HG02759 (cell line): Measurements from ENCODE around the gene MZB1.
A peak's percentile ranks its signal among the peaks of the same experiment; 100 is the strongest.
"Not testable (repeated sequence)": the region's sequence is repeated elsewhere in the genome, so short reads cannot be mapped to it uniquely, and the experiment has no call there.

Experiments used
- ATAC-seq: cut with Tn5 transposase; IDR thresholded peaks from one replicate; pipeline ENCODE4 v1.9.1; 2021; ENCODE audit warnings: mild to moderate bottlenecking, moderate library complexity; ENCODE audit not compliant: unreplicated experiment

MZB1 gene

GRCh38 chr5:139410993-139411828 lies 21.5 kb upstream of the MZB1 start:
- ATAC-seq: no peak

DNA sequence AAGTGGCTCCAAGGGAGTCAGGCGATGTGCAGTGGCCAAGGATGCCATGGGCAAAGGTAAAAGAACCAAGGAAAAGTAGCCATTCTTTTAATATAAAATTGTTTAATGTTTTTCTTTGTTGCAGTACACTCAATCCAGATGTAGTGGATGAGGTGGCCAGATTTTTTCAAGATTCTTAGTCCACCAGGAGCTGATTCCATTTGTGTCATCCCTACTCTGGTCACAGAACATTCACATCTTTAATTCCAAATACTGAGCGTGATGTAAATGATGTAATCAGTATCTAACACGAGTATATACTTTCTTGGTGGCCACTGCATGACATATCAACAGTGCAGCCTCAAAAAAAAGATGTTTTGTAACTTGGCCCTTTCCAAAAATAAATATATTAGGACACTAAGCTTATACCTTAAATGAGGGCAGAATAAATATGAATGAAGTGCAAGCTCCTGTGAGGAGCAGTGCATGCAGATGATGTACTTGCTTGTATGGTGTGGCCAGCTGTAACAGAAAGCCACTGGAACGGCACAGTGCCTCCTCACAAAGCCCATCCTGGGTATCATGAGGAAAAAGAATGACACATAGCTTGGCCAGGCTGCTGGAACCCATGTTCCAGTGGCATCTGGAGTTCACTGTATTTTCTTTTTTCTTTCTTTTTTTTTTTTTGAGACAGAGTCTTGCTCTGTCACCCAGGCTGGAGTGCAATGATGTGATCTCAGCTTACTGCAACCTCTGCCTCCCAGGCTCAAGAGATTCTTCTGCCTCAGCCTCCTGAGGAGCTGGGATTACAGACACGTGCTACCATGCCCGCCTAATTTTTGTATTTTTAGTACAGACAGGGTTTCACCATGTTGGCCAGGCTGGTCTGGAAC lies 20.6 kb upstream of the MZB1 start:
- no peak for ATAC-seq

DNA sequence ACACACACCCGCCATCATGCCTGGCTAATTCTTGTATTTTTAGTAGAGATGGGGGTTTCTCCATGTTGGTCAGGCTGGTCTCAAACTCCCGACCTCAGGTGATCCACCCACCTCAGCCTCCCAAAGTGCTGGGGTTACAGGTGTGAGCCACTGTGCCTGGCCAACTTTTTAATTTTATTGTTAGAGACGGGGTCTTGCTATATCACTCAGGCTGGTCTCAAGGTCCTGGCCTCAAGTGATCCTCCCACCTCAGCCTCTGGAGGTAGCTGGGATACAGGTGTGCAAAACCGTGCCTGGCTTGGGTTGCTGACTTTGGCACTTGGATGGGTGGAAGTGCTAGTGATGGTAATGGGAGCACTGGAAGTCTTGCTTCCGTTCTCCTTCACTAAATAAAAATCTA lies 19.4 kb upstream of the MZB1 start:
- not testable (repeated sequence) for ATAC-seq

GRCh38 chr5:139408191-139408590 lies 18.5 kb upstream of the MZB1 start:
- no peak for ATAC-seq

GRCh38 chr5:139407517-139407916 lies 17.8 kb upstream of the MZB1 start:
- no peak for ATAC-seq

- no peak for ATAC-seq
Measured at GRCh38 chr5:139406963-139407362, 17.2 kb upstream of the MZB1 start.

GRCh38 chr5:139404484-139404840 lies 14.7 kb upstream of the MZB1 start:
- ATAC-seq: no peak

GRCh38 chr5:139403787-139404483 lies 14.2 kb upstream of the MZB1 start, which contains the start of gene SPATA24:
TSS of gene SPATA24 (minus strand) at chr5:139404089. CDS start at chr5:139404060, 29 bp downstream.
- peak; percentile 80 for ATAC-seq

DNA sequence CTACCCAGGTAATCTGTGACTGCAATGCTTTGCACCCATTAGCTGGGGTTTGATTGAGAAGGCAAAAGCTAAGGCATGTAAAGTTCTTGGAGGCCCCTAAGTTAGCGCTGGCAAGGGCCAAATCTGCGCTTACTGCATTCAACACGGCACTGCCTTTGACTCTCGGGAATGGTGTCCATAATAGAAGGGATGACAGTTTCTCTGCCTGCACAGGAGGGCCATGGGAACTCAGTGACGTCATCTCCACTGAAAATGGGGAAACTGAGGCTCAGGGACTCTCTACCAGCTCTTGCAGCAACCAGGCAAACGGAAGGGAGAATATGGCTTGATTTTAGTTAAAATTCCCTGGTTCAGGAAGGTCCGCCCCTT lies 13.7 kb upstream of the MZB1 start:
- no peak for ATAC-seq

- no peak for ATAC-seq
Measured at GRCh38 chr5:139402561-139403158, 12.9 kb upstream of the MZB1 start.

DNA sequence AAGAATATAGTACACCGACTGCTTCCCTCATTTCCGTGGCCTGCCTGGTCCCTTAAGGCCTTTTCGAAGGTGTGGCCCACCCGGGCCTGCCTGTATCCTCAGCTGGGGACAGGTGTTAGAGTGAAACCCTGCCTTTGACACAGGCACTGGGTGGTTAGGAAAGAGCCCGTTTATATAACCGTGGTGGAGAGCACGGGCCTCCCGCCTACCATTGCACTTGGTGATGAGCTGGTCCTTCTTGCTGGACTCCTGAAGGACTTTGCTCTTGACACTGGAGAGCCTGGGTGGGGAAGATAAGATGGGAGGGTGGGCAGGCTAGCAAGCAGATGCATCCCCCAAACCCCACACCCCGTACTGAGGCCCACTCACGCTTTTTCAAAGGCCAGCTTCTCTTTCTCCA lies 11.8 kb upstream of the MZB1 start:
- ATAC-seq: no peak

GRCh38 chr5:139399501-139400121 lies 9.9 kb upstream of the MZB1 start:
- peak; percentile 34 for ATAC-seq

DNA sequence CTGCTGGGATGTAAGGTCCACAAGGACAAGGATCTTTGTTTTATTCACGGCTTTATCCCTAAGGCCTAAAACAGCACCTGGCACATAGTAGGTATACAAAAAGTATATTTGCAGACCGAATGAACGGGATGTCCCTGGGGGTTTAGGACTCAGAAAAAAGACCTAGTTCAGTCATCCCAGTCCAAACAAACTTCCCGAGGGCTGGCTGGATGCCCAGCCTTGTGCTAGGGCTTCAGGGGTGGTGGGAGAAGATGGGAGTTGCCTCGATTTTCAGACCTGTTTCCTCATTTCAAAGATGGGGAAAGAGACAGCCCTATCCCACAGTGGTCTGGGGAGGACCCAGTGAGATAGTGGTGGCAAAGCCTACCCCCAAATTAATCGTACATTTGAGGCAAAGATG lies 8.2 kb upstream of the MZB1 start:
- no peak for ATAC-seq

GRCh38 chr5:139396691-139397090 lies 7.0 kb upstream of the MZB1 start:
- ATAC-seq: no peak

GRCh38 chr5:139395844-139396640 lies 6.3 kb upstream of the MZB1 start:
- ATAC-seq: no peak

GRCh38 chr5:139394654-139395566 lies 5.2 kb upstream of the MZB1 start, which contains the start of gene PROB1:
TSS of gene PROB1 (minus strand) at chr5:139395104. CDS start at chr5:139395081, 23 bp downstream.
- no peak for ATAC-seq

GRCh38 chr5:139394123-139394653 lies 4.5 kb upstream of the MZB1 start:
- no peak for ATAC-seq

DNA sequence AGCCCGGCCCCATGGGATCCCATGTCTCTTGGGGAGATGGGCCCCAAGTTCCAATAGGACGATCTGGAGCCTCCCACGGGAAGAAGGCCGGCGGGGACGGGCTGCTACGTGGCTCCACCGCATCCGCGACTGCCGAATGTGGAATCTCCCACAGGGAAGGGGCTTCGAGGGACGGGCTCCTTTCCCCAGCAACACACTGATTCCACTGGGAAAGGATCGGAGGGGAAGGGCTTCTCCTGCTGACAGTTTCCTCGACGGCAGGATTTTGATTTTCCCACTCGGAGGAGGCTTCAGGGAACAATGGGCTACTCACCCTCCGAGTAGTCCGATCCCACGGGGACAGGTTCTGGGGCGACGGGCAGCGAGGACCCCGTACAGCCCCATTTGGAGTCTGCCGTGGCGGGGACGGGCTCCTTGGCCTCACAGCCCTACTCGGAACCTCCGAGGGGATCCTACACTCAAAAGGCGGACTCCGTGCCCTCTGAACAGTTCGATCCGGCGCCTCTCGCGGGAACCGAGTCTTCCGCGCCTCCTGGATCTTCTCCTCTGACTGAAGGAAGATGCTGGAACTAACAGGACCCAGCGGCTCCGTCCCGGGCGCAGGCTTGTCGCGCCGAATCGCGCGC lies 3.9 kb upstream of the MZB1 start:
- no peak for ATAC-seq
